Keratinocyte (primary cell): ENCODE data around the gene HPCAL4. TPM values are rescaled to one million over a fixed set of nuclear protein-coding genes. Genes with fewer than 3 reads are reported as not detected.

Experiments used
- DNase-seq: peaks from one replicate; pipeline ENCODE4 v3.0.0-alpha.2; 2011; ENCODE audit warnings: low read depth, missing footprints, low spot score
- FAIRE-seq: peaks from 2 replicates; lab custom pipeline; 2011; peaks lifted over from hg19 to GRCh38; lab: Jason Lieb, UNC
- H2AFZ ChIP-seq: 2 replicates; pipeline ENCODE4 v1.6.0; 2012; ENCODE audit warnings: low read length, control low read depth, inconsistent platforms; ENCODE audit not compliant: control insufficient read depth
- H3K27ac ChIP-seq: 2 replicates; pipeline ENCODE4 v1.5.1; 2011; ENCODE audit warnings: low read length; ENCODE audit not compliant: control insufficient read depth, insufficient read depth
- H3K27me3 ChIP-seq: 3 replicates; pipeline ENCODE4 v1.6.0; 2011; ENCODE audit warnings: low read length; ENCODE audit not compliant: control insufficient read depth, insufficient read depth; ENCODE audit errors: extremely low read depth
- H3K36me3 ChIP-seq, 2 experiments: 2 replicates in 1 of 2; 3 replicates in 1 of 2; pipeline ENCODE4 v1.5.1; 2011; ENCODE audit warnings: low read length in 2 of 2, mild to moderate bottlenecking in 1 of 2; ENCODE audit not compliant: control insufficient read depth in 2 of 2, insufficient read depth in 2 of 2; ENCODE audit errors: extremely low read depth in 1 of 2
- H3K4me1 ChIP-seq: 3 replicates; pipeline ENCODE4 v1.5.1; 2011; ENCODE audit warnings: low read length; ENCODE audit not compliant: control insufficient read depth, insufficient read depth; ENCODE audit errors: extremely low read depth
- H3K4me2 ChIP-seq: 3 replicates; pipeline ENCODE4 v1.6.0; 2011; ENCODE audit warnings: low read depth, low read length; ENCODE audit not compliant: control insufficient read depth, insufficient read depth; ENCODE audit errors: extremely low read depth
- H3K4me3 ChIP-seq, 3 experiments: fragments of 200-600 bp in 1 of 3; sonication (generic) in 1 of 3; 2 replicates in 2 of 3; 3 replicates in 1 of 3; pipeline ENCODE4 v1.5.1; 2011 to 2016; ENCODE audit warnings: low read length in 3 of 3, mild to moderate bottlenecking in 3 of 3, control low read depth in 2 of 3, inconsistent platforms in 1 of 3, low read depth in 1 of 3, mixed read lengths in 1 of 3, mixed run types in 1 of 3, moderate library complexity in 1 of 3; ENCODE audit not compliant: control insufficient read depth in 2 of 3, insufficient read depth in 2 of 3; ENCODE audit errors: extremely low read depth in 1 of 3
- H3K79me2 ChIP-seq: 2 replicates; pipeline ENCODE4 v1.6.0; 2012; ENCODE audit warnings: low read length; ENCODE audit not compliant: control insufficient read depth, insufficient read depth
- H3K9ac ChIP-seq: 3 replicates; pipeline ENCODE4 v1.6.0; 2011; ENCODE audit warnings: low read length; ENCODE audit not compliant: control insufficient read depth, insufficient read depth; ENCODE audit errors: extremely low read depth
- H3K9me1 ChIP-seq: 3 replicates; pipeline ENCODE4 v1.6.0; 2011; ENCODE audit warnings: low read length; ENCODE audit not compliant: control insufficient read depth, insufficient read depth; ENCODE audit errors: extremely low read depth
- H3K9me3 ChIP-seq: 2 replicates; pipeline ENCODE4 v1.5.1; 2012; ENCODE audit warnings: low read depth, low read length; ENCODE audit not compliant: control insufficient read depth
- H4K20me1 ChIP-seq: 3 replicates; pipeline ENCODE4 v1.6.0; 2011; ENCODE audit warnings: low read length; ENCODE audit not compliant: control insufficient read depth, insufficient read depth; ENCODE audit errors: extremely low read depth
- CTCF ChIP-seq, 3 experiments: IDR thresholded peaks in 1 of 3; conservative IDR thresholded peaks in 1 of 3; optimal IDR thresholded peaks in 1 of 3; 2 replicates in 2 of 3; 3 replicates in 1 of 3; pipeline versions ENCODE3 to v1.5.1; 2011; ENCODE audit warnings: low read length in 3 of 3, mild to moderate bottlenecking in 3 of 3, moderate library complexity in 2 of 3, control low read depth in 1 of 3, inconsistent platforms in 1 of 3; ENCODE audit not compliant: insufficient read depth in 2 of 3; ENCODE audit errors: extremely low read depth in 1 of 3
- EZH2 ChIP-seq: IDR thresholded peaks from one replicate; pipeline ENCODE4 v1.6.1; 2012; ENCODE audit warnings: inconsistent platforms, mild to moderate bottlenecking, low read length, moderate library complexity
- dilution Hi-C: fragments of 300-500 bp; cut with MboI; formaldehyde crosslinking; loops from one replicate; pipeline ENCODE4 v1.7.0; 2020; ENCODE audit warnings: low sequenced_read_pairs; ENCODE audit not compliant: extremely low pct_ligation_motif_present
- polyA plus RNA-seq, 5 experiments: library from polyadenylated mRNA; depleted of rRNA in 3 of 5; stranded (reverse) in 3 of 5; stranded (forward) in 1 of 5; unstranded in 1 of 5; fragments of >200 nt; gene quantifications; 1 replicate in 1 of 5; 2 replicates in 3 of 5; 3 replicates in 1 of 5; pipeline versions ENCODE4 v1.2.1 to v1.2.3, GENCODE V29; 2011 to 2012; ENCODE audit warnings: missing spikeins in 2 of 5, low read depth in 1 of 5, low replicate concordance in 1 of 5

Gene HPCAL4
- polyA plus RNA-seq, 1 donor (not counting 4 experiments of a cell fraction or from before 2014, with no cell fraction given) = not detected

DNA sequence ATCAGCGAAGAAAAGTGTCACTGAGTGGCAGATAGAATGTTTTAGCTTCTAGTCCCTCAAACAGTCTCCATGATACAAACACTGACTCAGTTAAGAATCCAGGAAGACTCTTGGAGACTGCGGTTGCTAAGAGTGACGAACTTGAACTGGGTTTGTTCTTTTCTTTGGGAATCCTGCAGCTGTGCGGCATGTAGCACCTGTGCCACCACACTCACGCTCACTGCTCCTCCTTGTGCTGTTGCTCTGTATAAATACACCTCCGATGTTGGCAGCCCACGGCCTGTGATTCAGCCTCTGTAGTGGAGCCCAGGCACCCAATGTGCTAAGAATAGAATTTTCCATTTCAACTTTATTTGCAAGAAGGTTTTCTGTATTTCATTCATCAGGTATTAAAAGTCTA lies 41.9 kb upstream of the HPCAL4 start:
- TF ChIP-seq CTCF (optimal IDR thresholded peaks at IDR 0.05 in 1 of 3, IDR thresholded peaks at IDR 0.05 in 1 of 3, conservative IDR thresholded peaks at IDR 0.05 in 1 of 3; ENCODE audit: extremely low read depth in 1 of 3, insufficient read depth in 2 of 3, low read length in 3 of 3) = no peak
- TF ChIP-seq EZH2 = no peak

GRCh38 chr1:39732730-39733129 lies 41.5 kb upstream of the HPCAL4 start:
- H3K36me3 ChIP-seq = no peaks in the 10 kb centered on the region
- no peak overlapping the region for H3K4me2 ChIP-seq
- H3K79me2 ChIP-seq = no peaks in the 10 kb centered on the region
- no peak for DNase-seq
- peak; percentile 13 for FAIRE-seq
- H3K9me1 ChIP-seq = no peaks in the 10 kb centered on the region
- H3K4me3 ChIP-seq = no peak overlapping the region
- no peak overlapping the region for H2AFZ ChIP-seq
- H3K27me3 ChIP-seq = peaks cover 23% of the 10 kb centered on the region
- H3K9me3 ChIP-seq = no peaks in the 10 kb centered on the region
- no peaks in the 10 kb centered on the region for H3K4me1 ChIP-seq
- H3K27ac ChIP-seq = no peak overlapping the region
- no peak overlapping the region for H3K9ac ChIP-seq
- dilution Hi-C loops = no loop called here
- H4K20me1 ChIP-seq = no peaks in the 10 kb centered on the region
- no peak for TF ChIP-seq CTCF (optimal IDR thresholded peaks at IDR 0.05 in 1 of 3, IDR thresholded peaks at IDR 0.05 in 1 of 3, conservative IDR thresholded peaks at IDR 0.05 in 1 of 3; ENCODE audit: extremely low read depth in 1 of 3, insufficient read depth in 2 of 3, low read length in 3 of 3)
- TF ChIP-seq EZH2 = no peak

More for the DNA sequence above, 41.9 kb upstream of the HPCAL4 start:
- H3K27me3 ChIP-seq = peaks cover 18% of the 10 kb centered on the region
- no peaks in the 10 kb centered on the region for H3K4me1 ChIP-seq
- H3K4me2 ChIP-seq = no peak overlapping the region
- H3K9me3 ChIP-seq = no peaks in the 10 kb centered on the region
- no peak overlapping the region for H3K27ac ChIP-seq
- dilution Hi-C loops = no loop called here
- H3K9me1 ChIP-seq = no peaks in the 10 kb centered on the region
- no peak overlapping the region for H2AFZ ChIP-seq
- no peaks in the 10 kb centered on the region for H3K36me3 ChIP-seq
- no peaks in the 10 kb centered on the region for H3K79me2 ChIP-seq
- H3K4me3 ChIP-seq = no peak overlapping the region
- no peaks in the 10 kb centered on the region for H4K20me1 ChIP-seq
- DNase-seq (no peak), FAIRE-seq (no peak)
- no peak overlapping the region for H3K9ac ChIP-seq
